Measurements from ENCODE around the gene GPATCH2.

Gene GPATCH2

GRCh38 chr1:217419194-217419551 is 211.7 kb downstream of the GPATCH2 start:
- no peaks in the 10 kb centered on the region for H3K36me3 ChIP-seq
- no peak for DNase-seq
- TF ChIP-seq CTCF (IDR thresholded peaks at IDR 0.05; ENCODE audit: low read depth, low read length) = no peak
- no peak overlapping the region for H3K4me3 ChIP-seq (ENCODE audit: low read depth, low read length)
- H3K27ac ChIP-seq = no peak overlapping the region
- no peaks in the 10 kb centered on the region for H3K9me3 ChIP-seq (ENCODE audit: severe bottlenecking)
- no peaks in the 10 kb centered on the region for H3K27me3 ChIP-seq (ENCODE audit: insufficient read depth, low read depth, severe bottlenecking)

GRCh38 chr1:217418269-217419193 is 212.4 kb downstream of the GPATCH2 start:
- DNase-seq = no peak
- H3K4me3 ChIP-seq (ENCODE audit: low read depth, low read length) = no peak overlapping the region
- no peak overlapping the region for H3K27ac ChIP-seq
- no peak for TF ChIP-seq CTCF (IDR thresholded peaks at IDR 0.05; ENCODE audit: low read depth, low read length)
- no peaks in the 10 kb centered on the region for H3K36me3 ChIP-seq
- H3K9me3 ChIP-seq (ENCODE audit: severe bottlenecking) = no peaks in the 10 kb centered on the region
- no peaks in the 10 kb centered on the region for H3K27me3 ChIP-seq (ENCODE audit: insufficient read depth, low read depth, severe bottlenecking)

GRCh38 chr1:217417363-217417762 is 213.5 kb downstream of the GPATCH2 start:
- Histone ChIP-seq H3K4me3 (ENCODE audit: low read depth, low read length) (no peak overlapping the region), H3K27me3 (ENCODE audit: insufficient read depth, low read depth, severe bottlenecking) (no peaks in the 10 kb centered on the region), H3K9me3 (ENCODE audit: severe bottlenecking) (no peaks in the 10 kb centered on the region), H3K27ac (no peak overlapping the region), H3K36me3 (no peaks in the 10 kb centered on the region)
- no peak for DNase-seq
- TF ChIP-seq CTCF (IDR thresholded peaks at IDR 0.05; ENCODE audit: low read depth, low read length) = no peak

- Histone ChIP-seq H3K27me3 (ENCODE audit: insufficient read depth, low read depth, severe bottlenecking) (no peaks in the 10 kb centered on the region), H3K9me3 (ENCODE audit: severe bottlenecking) (no peaks in the 10 kb centered on the region), H3K27ac (no peak overlapping the region), H3K4me3 (ENCODE audit: low read depth, low read length) (no peak overlapping the region), H3K36me3 (no peaks in the 10 kb centered on the region)
- no peak for TF ChIP-seq CTCF (IDR thresholded peaks at IDR 0.05; ENCODE audit: low read depth, low read length)
- no peak for DNase-seq
Observed at GRCh38 chr1:217407534-217408001, 223.3 kb downstream of the GPATCH2 start.

GRCh38 chr1:217403026-217403720 is 227.7 kb downstream of the GPATCH2 start:
- no peak overlapping the region for H3K4me3 ChIP-seq (ENCODE audit: low read depth, low read length)
- H3K27me3 ChIP-seq (ENCODE audit: insufficient read depth, low read depth, severe bottlenecking) = no peaks in the 10 kb centered on the region
- DNase-seq = no peak
- no peak for TF ChIP-seq CTCF (IDR thresholded peaks at IDR 0.05; ENCODE audit: low read depth, low read length)
- no peak overlapping the region for H3K27ac ChIP-seq
- H3K36me3 ChIP-seq = no peaks in the 10 kb centered on the region
- no peaks in the 10 kb centered on the region for H3K9me3 ChIP-seq (ENCODE audit: severe bottlenecking)

All from WERI-Rb-1 (cell line).